Tibial nerve (tissue), 4 donors: ENCODE data around the gene STAT6. TPM values are rescaled to one million over a fixed set of nuclear protein-coding genes. Genes with fewer than 3 reads are reported as not detected.

Source experiments
- DNase-seq, 2 donors: peaks; one replicate each; pipeline ENCODE4 v3.0.0-alpha.2; 2019; ENCODE audit warnings: low spot score in 2 of 2
- H3K27ac ChIP-seq, 4 donors: fragments of 200-600 bp; sonication (generic) in 3 of 4; one replicate each; pipeline ENCODE4 v1.5.1; 2017 to 2019; ENCODE audit warnings: mild to moderate bottlenecking in 1 of 4
- H3K27me3 ChIP-seq, 2 donors: fragments of 200-600 bp; sonication (generic) in 1 of 2; one replicate each; pipeline versions ENCODE4 v1.5.1 to v1.6.0; 2017 to 2019
- H3K36me3 ChIP-seq, 3 donors: fragments of 200-600 bp; sonication (generic); one replicate each; pipeline ENCODE4 v1.5.1; 2018 to 2019
- H3K4me1 ChIP-seq, 4 donors: fragments of 200-600 bp; sonication (generic) in 3 of 4; one replicate each; pipeline ENCODE4 v1.5.1; 2017 to 2019
- H3K4me3 ChIP-seq, 4 donors: fragments of 200-600 bp; sonication (generic) in 3 of 4; one replicate each; pipeline ENCODE4 v1.5.1; 2017 to 2019; ENCODE audit warnings: mild to moderate bottlenecking in 1 of 4, moderate library complexity in 1 of 4
- H3K9me3 ChIP-seq, 4 donors: fragments of 200-600 bp; sonication (generic) in 3 of 4; one replicate each; pipeline ENCODE4 v1.5.1; 2017 to 2019
- CTCF ChIP-seq, 5 experiments: fragments of 200-600 bp in 3 of 5; fragments of 450-650 bp in 2 of 5; sonication (generic) in 3 of 5; IDR thresholded peaks; one replicate each; pipeline ENCODE4 v1.5.1; 2016 to 2019; ENCODE audit warnings: antibody characterized with exemption in 5 of 5, mild to moderate bottlenecking in 3 of 5, moderate library complexity in 2 of 5
- EP300 ChIP-seq, 2 donors: sonication (generic); formaldehyde crosslinking; IDR thresholded peaks; one replicate each; pipeline ENCODE4 v1.6.1; 2017; ENCODE audit warnings: antibody characterized with exemption in 2 of 2, mild to moderate bottlenecking in 1 of 2
- POLR2A ChIP-seq, 2 donors: fragments of 450-650 bp; IDR thresholded peaks; one replicate each; pipeline ENCODE4 v1.6.1; 2017; ENCODE audit warnings: antibody characterized with exemption in 2 of 2, mild to moderate bottlenecking in 2 of 2, moderate library complexity in 2 of 2
- whole genome bisulfite sequencing, 2 donors: methylation state at CpG; one replicate each; pipeline ENCODE4 v1.1.5; 2018; 5-methylcytosine and 5-hydroxymethylcytosine counted together
- total RNA-seq, 4 donors: library from RNA; depleted of rRNA; stranded (reverse); fragments of >200 nt; gene quantifications; one replicate each; pipeline ENCODE4 v1.1.0, GENCODE V29; 2016

The STAT6 gene
- total RNA-seq, 4 donors from 2014 or later, result 140 to 247 (median 183) TPM

- WGBS, 2 donors, result 90 to 100% methylated on average over 1 of the region's 1 CpG
- Histone ChIP-seq H3K27me3 (no peaks in the 10 kb centered on the region), H3K36me3 (no peaks in the 10 kb centered on the region), H3K4me3 (no peak overlapping the region), H3K27ac (peak overlapping the region in 1 of 4 donors; percentile 10), H3K9me3 (no peaks in the 10 kb centered on the region), H3K4me1 (peaks cover 0 to 9% (median 1%) of the 10 kb centered on the region in 4 donors)
- no peak for DNase-seq
- TF ChIP-seq CTCF (IDR thresholded peaks at IDR 0.05) (no peak), POLR2A (IDR thresholded peaks at IDR 0.05) (no peak), EP300 (IDR thresholded peaks at IDR 0.05) (no peak)
Measured at GRCh38 chr12:57051011-57051410, 60.2 kb downstream of the STAT6 start.

GRCh38 chr12:57049890-57050289 lies 61.3 kb downstream of the STAT6 start, which contains the start of gene MYO1A:
TSS of gene MYO1A (minus strand) at chr12:57050129. CDS start at chr12:57048323, 1,806 bp downstream.
- no peak for DNase-seq
- Histone ChIP-seq H3K36me3 (no peaks in the 10 kb centered on the region), H3K4me1 (peaks cover 0 to 9% (median 0%) of the 10 kb centered on the region in 4 donors), H3K27ac (peak within 1 kb of the TSS in 1 of 4 donors; percentile 38), H3K27me3 (no peaks in the 10 kb centered on the region), H3K9me3 (no peaks in the 10 kb centered on the region), H3K4me3 (no peak within 1 kb of the TSS)
- 37 to 39% methylated on average over 2 of the region's 2 CpGs for WGBS, 2 donors
- TF ChIP-seq CTCF (IDR thresholded peaks at IDR 0.05) (no peak), EP300 (IDR thresholded peaks at IDR 0.05) (no peak), POLR2A (IDR thresholded peaks at IDR 0.05) (no peak)

GRCh38 chr12:57049119-57049446 lies 62.1 kb downstream of the STAT6 start:
- 84 to 92% methylated on average over 4 of the region's 4 CpGs for WGBS, 2 donors
- Histone ChIP-seq H3K27me3 (no peaks in the 10 kb centered on the region), H3K36me3 (no peaks in the 10 kb centered on the region), H3K9me3 (no peaks in the 10 kb centered on the region), H3K4me3 (no peak overlapping the region), H3K4me1 (peaks cover 0 to 9% (median 0%) of the 10 kb centered on the region in 4 donors), H3K27ac (peak overlapping the region in 1 of 4 donors; percentile 38)
- no peak for TF ChIP-seq CTCF (IDR thresholded peaks at IDR 0.05)
- TF ChIP-seq EP300 (IDR thresholded peaks at IDR 0.05), result no peak
- TF ChIP-seq POLR2A (IDR thresholded peaks at IDR 0.05), result no peak
- DNase-seq, result no peak

GRCh38 chr12:57048423-57049118 lies 62.6 kb downstream of the STAT6 start:
- Histone ChIP-seq H3K4me3 (peak overlapping the region in 1 of 4 donors; percentile 0), H3K9me3 (no peaks in the 10 kb centered on the region), H3K27me3 (no peaks in the 10 kb centered on the region), H3K36me3 (no peaks in the 10 kb centered on the region), H3K4me1 (peaks cover 0 to 9% (median 0%) of the 10 kb centered on the region in 4 donors), H3K27ac (no peak overlapping the region)
- 71 to 77% methylated on average over 1 of the region's 1 CpG for WGBS, 2 donors
- no peak for DNase-seq
- TF ChIP-seq EP300 (IDR thresholded peaks at IDR 0.05) (no peak), CTCF (IDR thresholded peaks at IDR 0.05) (no peak), POLR2A (IDR thresholded peaks at IDR 0.05) (no peak)

GRCh38 chr12:57047981-57048380 lies 63.2 kb downstream of the STAT6 start:
- TF ChIP-seq POLR2A (IDR thresholded peaks at IDR 0.05) (no peak), CTCF (IDR thresholded peaks at IDR 0.05) (no peak), EP300 (IDR thresholded peaks at IDR 0.05) (no peak)
- Histone ChIP-seq H3K27ac (no peak overlapping the region), H3K9me3 (no peaks in the 10 kb centered on the region), H3K36me3 (no peaks in the 10 kb centered on the region), H3K4me1 (peaks cover 0 to 9% (median 0%) of the 10 kb centered on the region in 4 donors), H3K27me3 (no peaks in the 10 kb centered on the region), H3K4me3 (no peak overlapping the region)
- DNase-seq, result no peak
- WGBS, 2 donors, result 67 to 73% methylated on average over 1 of the region's 1 CpG
